DND-41 (cell line): ENCODE measurements around the gene NR2E1.
A peak's percentile ranks its signal among the peaks of the same experiment; 100 is the strongest.

Source experiments
- ATAC-seq: fragments of 200-7000 bp; cut with Tn5 transposase; 3 replicates; pipeline ENCODE4 v1.9.1; 2021; ENCODE audit warnings: low read depth; ENCODE audit not compliant: insufficient read depth
- DNase-seq: peaks from one replicate; pipeline ENCODE4 v3.0.0-alpha.2; 2020
- H2AFZ ChIP-seq: 2 replicates; pipeline ENCODE4 v1.6.0; 2012; ENCODE audit warnings: low read depth, low read length
- H3K27ac ChIP-seq: 2 replicates; pipeline ENCODE4 v1.5.1; 2012; ENCODE audit warnings: low read length, inconsistent platforms
- H3K27me3 ChIP-seq: fragments of 200-600 bp; sonication (generic); 2 replicates; pipeline ENCODE4 v1.6.0; 2012; ENCODE audit warnings: low read length, mild to moderate bottlenecking, inconsistent platforms; ENCODE audit not compliant: insufficient read depth, poor library complexity
- H3K36me3 ChIP-seq: 2 replicates; pipeline ENCODE4 v1.5.1; 2012; ENCODE audit warnings: low read length, inconsistent platforms; ENCODE audit not compliant: insufficient read depth
- H3K4me1 ChIP-seq: 2 replicates; pipeline ENCODE4 v1.5.1; 2012; ENCODE audit warnings: mild to moderate bottlenecking, low read length; ENCODE audit not compliant: insufficient read depth
- H3K4me2 ChIP-seq: 2 replicates; pipeline ENCODE4 v1.6.0; 2012; ENCODE audit warnings: mild to moderate bottlenecking, moderate library complexity, low read length, inconsistent platforms; ENCODE audit not compliant: insufficient read depth
- H3K4me3 ChIP-seq, 2 experiments: fragments of 200-600 bp in 1 of 2; shearing (Covaris generic) in 1 of 2; 2 replicates each; pipeline ENCODE4 v1.5.1; 2012 to 2016; ENCODE audit warnings: inconsistent platforms in 2 of 2, low read length in 2 of 2, mild to moderate bottlenecking in 2 of 2, low read depth in 1 of 2, moderate library complexity in 1 of 2
- H3K79me2 ChIP-seq: 2 replicates; pipeline ENCODE4 v1.6.0; 2012; ENCODE audit warnings: low read length, inconsistent platforms; ENCODE audit not compliant: insufficient read depth
- H3K9ac ChIP-seq: 2 replicates; pipeline ENCODE4 v1.6.0; 2012; ENCODE audit warnings: low read depth, mild to moderate bottlenecking, inconsistent platforms, low read length, moderate library complexity
- H3K9me3 ChIP-seq: 2 replicates; pipeline ENCODE4 v1.5.1; 2012; ENCODE audit warnings: low read length, moderate library complexity, mild to moderate bottlenecking, inconsistent platforms; ENCODE audit not compliant: insufficient read depth, severe bottlenecking
- H4K20me1 ChIP-seq: 2 replicates; pipeline ENCODE4 v1.6.0; 2012; ENCODE audit warnings: low read length; ENCODE audit not compliant: insufficient read depth
- EZH2 ChIP-seq: IDR thresholded peaks from 3 replicates; pipeline ENCODE4 v1.6.1; 2012; ENCODE audit warnings: borderline replicate concordance, low read depth, mild to moderate bottlenecking, moderate library complexity, low read length, inconsistent platforms; ENCODE audit not compliant: severe bottlenecking
- TF ChIP-seq, protein P1 (sequence below): IDR thresholded peaks from 2 replicates; pipeline ENCODE4 v1.5.1; 2012; ENCODE audit warnings: borderline replicate concordance, low read length, moderate library complexity, mild to moderate bottlenecking; ENCODE audit not compliant: poor library complexity, severe bottlenecking; ENCODE audit errors: extremely low read depth

Gene NR2E1

GRCh38 chr6:108175592-108176279 lies 9.9 kb downstream of the NR2E1 start:
- H3K4me3 ChIP-seq, result no peak overlapping the region
- no peak for TF ChIP-seq EZH2
- TF ChIP-seq, protein P1, sequence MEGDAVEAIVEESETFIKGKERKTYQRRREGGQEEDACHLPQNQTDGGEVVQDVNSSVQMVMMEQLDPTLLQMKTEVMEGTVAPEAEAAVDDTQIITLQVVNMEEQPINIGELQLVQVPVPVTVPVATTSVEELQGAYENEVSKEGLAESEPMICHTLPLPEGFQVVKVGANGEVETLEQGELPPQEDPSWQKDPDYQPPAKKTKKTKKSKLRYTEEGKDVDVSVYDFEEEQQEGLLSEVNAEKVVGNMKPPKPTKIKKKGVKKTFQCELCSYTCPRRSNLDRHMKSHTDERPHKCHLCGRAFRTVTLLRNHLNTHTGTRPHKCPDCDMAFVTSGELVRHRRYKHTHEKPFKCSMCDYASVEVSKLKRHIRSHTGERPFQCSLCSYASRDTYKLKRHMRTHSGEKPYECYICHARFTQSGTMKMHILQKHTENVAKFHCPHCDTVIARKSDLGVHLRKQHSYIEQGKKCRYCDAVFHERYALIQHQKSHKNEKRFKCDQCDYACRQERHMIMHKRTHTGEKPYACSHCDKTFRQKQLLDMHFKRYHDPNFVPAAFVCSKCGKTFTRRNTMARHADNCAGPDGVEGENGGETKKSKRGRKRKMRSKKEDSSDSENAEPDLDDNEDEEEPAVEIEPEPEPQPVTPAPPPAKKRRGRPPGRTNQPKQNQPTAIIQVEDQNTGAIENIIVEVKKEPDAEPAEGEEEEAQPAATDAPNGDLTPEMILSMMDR, result peak; percentile 32
- H3K9me3 ChIP-seq, result no peaks in the 10 kb centered on the region
- H2AFZ ChIP-seq, result no peak overlapping the region
- H3K36me3 ChIP-seq, result no peaks in the 10 kb centered on the region
- H3K27ac ChIP-seq, result no peak overlapping the region
- no peak overlapping the region for H3K9ac ChIP-seq
- H3K4me2 ChIP-seq, result no peak overlapping the region
- no peaks in the 10 kb centered on the region for H4K20me1 ChIP-seq
- ATAC-seq (no peak), DNase-seq (no peak)
- no peaks in the 10 kb centered on the region for H3K27me3 ChIP-seq
- peaks cover 5% of the 10 kb centered on the region for H3K4me1 ChIP-seq
- H3K79me2 ChIP-seq, result no peaks in the 10 kb centered on the region

DNA sequence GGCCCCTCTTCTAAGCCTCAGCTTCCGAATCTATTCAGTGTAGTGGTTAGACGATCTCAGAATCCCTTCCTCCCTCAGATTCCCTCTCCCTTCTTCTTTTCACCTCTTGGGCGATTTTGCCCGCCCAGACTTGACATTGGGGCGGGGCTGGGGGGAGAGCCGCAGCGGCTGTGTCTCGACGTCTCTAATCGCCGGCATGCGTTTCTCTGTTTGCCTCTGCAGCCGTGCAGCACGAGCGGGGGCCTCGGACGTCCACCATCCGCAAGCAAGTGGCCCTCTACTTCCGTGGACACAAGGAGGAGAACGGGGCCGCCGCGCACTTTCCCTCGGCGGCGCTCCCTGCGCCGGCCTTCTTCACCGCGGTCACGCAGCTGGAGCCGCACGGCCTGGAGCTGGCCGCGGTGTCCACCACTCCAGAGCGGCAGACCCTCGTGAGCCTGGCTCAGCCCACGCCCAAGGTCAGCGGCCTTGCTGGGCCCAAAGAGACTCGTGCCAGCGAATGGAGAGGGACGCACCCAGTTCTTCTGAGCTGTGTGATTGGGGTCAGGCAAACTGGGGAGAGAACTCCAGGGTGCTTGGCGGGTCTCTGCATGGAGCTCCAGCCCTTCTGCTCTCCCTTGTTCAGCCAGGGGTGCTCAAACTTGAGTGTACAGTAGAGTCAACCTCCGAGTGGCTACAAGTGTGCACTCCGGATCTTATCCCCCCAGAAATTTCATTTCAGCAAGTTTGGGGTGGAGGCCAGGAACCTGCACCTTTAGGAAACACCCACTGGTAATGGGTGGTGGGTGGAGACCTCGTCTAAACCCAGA lies 10.7 kb downstream of the NR2E1 start:
- Histone ChIP-seq H3K4me2 (no peak overlapping the region), H3K4me1 (peaks cover 5% of the 10 kb centered on the region), H3K9ac (no peak overlapping the region), H3K79me2 (no peaks in the 10 kb centered on the region), H2AFZ (no peak overlapping the region), H3K27ac (no peak overlapping the region), H4K20me1 (no peaks in the 10 kb centered on the region), H3K4me3 (no peak overlapping the region), H3K27me3 (no peaks in the 10 kb centered on the region), H3K36me3 (no peaks in the 10 kb centered on the region), H3K9me3 (no peaks in the 10 kb centered on the region)
- no peak for ATAC-seq
- TF ChIP-seq EZH2, result no peak
- TF ChIP-seq, protein P1, result no peak
- no peak for DNase-seq

- ATAC-seq, result no peak
- H3K36me3 ChIP-seq, result no peaks in the 10 kb centered on the region
- TF ChIP-seq, protein P1, result no peak
- TF ChIP-seq EZH2, result no peak
- no peaks in the 10 kb centered on the region for H3K27me3 ChIP-seq
- no peaks in the 10 kb centered on the region for H3K79me2 ChIP-seq
- H3K4me3 ChIP-seq, result no peak overlapping the region
- no peak overlapping the region for H3K9ac ChIP-seq
- no peak overlapping the region for H3K4me2 ChIP-seq
- DNase-seq, result no peak
- peaks cover 5% of the 10 kb centered on the region for H3K4me1 ChIP-seq
- no peaks in the 10 kb centered on the region for H3K9me3 ChIP-seq
- H2AFZ ChIP-seq, result no peak overlapping the region
- no peak overlapping the region for H3K27ac ChIP-seq
- no peaks in the 10 kb centered on the region for H4K20me1 ChIP-seq
Measured at GRCh38 chr6:108179741-108180140, 13.9 kb downstream of the NR2E1 start.
